Inferior parietal cortex (tissue), 1 donor: ENCODE results near the gene KCNH8.
A peak's percentile ranks its signal among the peaks of the same experiment; 100 is the strongest.

ENCODE experiments used
- DNase-seq: peaks from one replicate; pipeline ENCODE4 v3.0.0-alpha.2; 2016; ENCODE audit errors: extremely low spot score

The KCNH8 gene

DNA sequence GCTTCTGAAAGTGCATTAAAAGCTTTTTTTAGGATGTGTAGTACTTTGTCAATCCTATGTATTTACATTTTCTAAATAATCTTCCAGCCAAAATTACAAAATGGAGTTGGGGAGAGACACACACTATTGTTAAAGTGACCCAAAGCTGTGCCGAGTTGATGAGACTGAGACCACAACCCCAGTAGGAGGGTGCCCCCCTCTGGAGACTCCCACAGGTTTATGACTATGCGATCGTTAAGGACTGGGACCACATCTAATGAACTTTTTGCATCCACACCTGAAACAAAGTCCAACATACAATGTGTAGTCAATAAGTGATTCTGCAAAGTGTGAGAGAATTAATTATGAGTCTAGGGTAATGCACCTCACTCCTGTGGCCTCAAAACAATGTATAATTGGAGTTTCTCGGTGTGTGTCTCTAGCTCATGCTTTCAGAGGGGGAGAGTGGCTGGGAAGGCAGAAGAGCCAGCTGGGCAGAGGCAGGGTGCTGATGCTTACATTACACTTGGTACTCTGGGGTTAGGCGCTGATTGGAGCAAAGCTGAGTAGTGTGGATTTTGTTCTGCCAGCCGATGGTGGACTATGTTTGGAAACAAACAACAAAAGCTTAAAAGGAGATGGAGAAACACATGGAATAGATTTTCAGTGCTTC, 102.8 kb downstream of the KCNH8 start:
- DNase-seq = peak; percentile 22

- no peak for DNase-seq
These were observed 105.9 kb downstream of the KCNH8 start for GRCh38 chr3:19254189-19254588.

GRCh38 chr3:19254784-19255338, 106.6 kb downstream of the KCNH8 start:
- no peak for DNase-seq

DNA sequence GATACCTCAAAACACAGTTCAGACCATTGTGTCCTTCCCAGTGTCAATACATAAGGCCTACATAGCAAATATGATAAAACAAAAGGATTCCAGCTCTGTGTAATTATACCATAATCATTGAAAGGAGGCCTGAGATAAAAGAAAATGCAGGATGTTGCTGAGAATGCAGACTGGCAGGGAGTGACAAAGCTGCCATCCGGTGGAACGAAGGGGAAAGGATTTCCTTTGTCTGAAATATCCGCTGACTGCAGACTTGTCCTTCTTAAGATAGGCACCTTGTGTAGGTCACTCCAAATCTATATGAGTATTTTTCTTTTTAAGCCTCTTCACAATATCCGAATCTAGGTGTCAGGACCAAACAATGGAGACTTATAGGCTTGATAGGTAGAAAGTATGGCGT, 108.0 kb downstream of the KCNH8 start:
- no peak for DNase-seq

- no peak for DNase-seq
These were observed 115.3 kb downstream of the KCNH8 start for GRCh38 chr3:19263606-19264005.

DNA sequence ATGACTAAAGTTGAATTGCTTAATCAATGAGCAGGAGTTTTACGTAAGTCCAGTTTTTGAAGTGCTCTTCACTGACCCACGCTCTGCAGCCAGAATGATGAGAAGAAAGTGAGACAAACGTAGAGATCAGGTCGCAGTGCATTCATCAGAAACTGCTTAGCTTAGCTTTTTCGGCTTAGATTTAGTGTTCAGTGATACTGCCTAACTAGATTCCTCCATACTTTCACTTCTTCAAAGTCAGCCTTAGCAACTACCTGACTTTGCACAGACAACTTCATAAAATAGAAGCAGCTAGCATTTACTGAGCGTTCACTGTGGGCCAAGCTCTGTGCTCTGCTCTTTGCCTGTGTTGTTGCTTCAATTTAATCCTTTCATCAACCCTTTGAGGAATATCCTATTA, 116.1 kb downstream of the KCNH8 start:
- no peak for DNase-seq

DNA sequence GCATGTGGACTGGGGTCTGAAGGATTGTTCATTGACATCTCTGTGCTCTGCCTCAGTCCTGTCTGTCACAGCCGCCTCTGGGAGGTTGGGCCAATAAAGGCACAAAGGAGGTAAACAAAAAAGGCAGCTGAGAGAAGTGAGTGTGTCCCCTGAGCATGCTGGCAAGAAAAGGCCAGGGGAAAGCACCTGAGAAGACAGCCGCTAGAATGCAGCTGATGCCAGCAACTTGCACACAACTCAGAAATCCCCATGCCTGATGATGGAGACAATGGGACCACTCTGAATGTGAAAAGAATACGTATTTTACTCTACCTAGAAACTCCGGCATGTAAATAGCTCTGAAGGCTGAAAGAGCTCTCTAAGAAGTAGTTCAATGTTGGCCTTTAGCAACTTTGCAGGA, 118.7 kb downstream of the KCNH8 start:
- no peak for DNase-seq

DNA sequence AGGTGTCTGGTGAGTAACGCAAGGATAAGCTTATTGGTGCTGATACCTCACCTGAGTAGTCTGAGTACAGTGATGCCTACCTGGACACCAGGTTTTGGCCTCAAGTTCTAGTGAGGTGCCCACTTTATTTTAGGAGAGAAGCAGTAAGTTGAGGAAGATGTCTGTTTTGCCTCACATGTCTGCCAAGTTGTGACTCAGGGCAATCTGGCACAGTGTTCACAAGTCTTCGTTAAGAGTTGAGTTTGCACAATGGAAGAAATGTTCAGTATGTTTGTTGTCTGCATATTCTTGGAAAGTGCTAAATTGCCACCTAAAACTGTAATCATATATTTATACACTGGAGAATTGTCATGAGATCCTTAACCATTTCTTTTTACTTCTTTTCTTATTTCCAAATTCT, 122.2 kb downstream of the KCNH8 start:
- peak; percentile 43 for DNase-seq

GRCh38 chr3:19272296-19272695, 124.0 kb downstream of the KCNH8 start:
- no peak for DNase-seq

DNA sequence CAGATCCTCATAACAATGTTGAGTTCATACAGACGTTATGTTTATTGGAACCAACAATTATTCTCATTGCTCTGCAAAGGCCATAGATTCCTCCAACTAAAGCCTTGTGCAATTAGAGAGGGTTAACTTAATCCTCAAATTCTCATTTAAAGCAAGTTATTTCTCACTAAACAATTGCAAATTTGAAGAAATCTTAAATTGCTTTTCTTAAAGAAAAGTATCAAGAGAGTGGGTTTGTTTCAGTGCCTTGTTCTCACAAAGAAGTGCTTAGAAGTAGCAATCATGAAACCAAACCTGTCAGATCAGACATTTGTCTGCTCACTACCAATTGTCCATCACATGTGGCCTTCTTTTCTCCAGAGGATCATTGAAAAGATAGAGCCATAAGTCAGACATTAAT, 124.8 kb downstream of the KCNH8 start:
- no peak for DNase-seq

GRCh38 chr3:19274576-19274975, 126.3 kb downstream of the KCNH8 start:
- no peak for DNase-seq

- DNase-seq = no peak
These were observed 136.7 kb downstream of the KCNH8 start for GRCh38 chr3:19284974-19285373.

DNA sequence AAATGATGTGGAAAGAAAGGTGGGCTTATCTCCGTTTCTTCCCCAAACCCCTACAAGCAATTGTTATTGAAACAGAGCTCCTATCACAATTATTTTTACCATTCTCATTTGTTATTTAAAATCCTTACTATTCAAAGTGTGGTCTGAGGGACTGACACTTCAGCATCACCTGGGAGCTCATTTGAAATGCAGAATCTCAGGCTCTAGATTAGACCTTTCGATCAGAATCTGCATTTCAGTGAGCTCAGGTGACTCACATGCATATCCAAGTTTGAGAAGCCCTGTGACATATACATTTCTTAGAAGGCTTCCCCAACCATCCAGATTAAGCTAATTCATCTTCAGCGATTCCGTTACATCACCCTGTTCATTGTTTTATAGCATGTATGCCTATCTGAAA, 145.0 kb downstream of the KCNH8 start:
- no peak for DNase-seq

GRCh38 chr3:19295208-19295607, 146.9 kb downstream of the KCNH8 start:
- no peak for DNase-seq

DNA sequence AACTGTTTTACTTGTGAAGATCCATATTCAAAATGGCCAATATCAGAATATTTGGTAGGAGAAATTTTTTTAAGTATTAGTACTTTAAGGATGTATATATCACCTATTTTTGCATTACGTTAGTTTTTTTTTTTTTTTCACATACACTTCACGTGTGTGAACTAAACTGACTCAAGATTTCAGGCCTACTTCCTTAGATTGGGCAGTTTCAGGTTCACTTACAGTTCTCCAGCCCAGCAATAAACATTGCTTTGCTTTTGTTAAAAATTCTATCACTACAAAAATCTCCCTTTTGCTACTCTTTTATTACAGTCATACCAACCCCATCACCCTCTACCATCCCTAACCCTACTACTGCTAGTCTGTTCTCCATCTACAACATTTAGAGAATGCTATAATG, 183.6 kb downstream of the KCNH8 start:
- DNase-seq = no peak

DNA sequence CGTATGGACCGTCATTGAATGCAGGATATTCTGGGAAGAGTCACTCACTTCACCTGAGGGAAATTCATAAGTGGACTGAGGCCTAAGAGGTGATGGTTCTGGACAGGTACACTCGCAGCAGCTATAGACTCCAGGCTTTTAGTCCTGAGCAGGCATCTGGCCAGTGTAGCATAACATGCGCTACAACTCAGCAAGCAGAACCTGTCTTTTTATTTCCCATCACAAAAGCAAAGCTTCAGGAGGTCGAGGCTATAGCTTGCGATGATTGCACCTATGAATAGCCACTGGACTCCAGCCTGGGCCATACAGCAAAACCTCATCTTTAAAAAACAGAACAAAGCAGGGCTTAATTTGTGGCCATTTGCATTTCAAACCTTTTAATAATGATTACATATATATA, 185.8 kb downstream of the KCNH8 start:
- no peak for DNase-seq

DNA sequence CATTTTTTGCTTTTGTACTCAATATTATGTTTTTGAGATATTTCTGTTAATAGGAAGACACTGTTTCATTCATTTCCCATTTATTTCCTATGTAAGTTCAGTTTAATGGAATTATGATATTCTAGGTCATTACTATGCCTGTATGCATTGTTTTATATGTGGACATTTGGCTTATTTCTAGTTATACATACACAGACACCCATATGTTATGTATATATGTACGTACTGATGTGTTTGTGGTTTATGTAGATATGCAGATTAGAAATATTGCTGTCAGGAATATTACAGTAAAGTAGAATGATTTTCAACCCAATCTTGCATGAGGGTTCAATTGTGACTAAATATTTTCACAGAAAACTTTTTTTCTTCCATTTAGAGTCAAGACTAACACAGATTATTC, 190.5 kb downstream of the KCNH8 start:
- no peak for DNase-seq

- DNase-seq = no peak
These were observed 194.1 kb downstream of the KCNH8 start for GRCh38 chr3:19342389-19342788.

- peak; percentile 22 for DNase-seq
These were observed 198.4 kb downstream of the KCNH8 start for GRCh38 chr3:19346759-19347158.

DNA sequence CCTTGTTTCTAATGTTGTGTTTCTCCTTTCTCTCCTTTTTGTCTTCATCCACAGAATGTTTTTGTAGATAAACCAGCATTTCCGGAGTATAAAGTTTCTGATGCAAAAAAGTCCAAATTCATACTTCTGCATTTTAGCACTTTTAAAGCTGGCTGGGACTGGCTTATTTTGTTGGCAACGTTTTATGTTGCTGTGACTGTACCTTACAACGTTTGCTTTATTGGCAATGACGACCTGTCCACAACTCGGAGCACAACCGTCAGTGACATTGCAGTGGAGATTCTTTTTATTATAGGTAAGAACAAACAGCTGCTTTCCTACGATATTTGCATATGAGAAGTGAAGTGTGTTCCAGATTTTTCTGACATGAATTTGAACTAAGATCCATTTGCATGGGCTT, 199.4 kb downstream of the KCNH8 start:
- DNase-seq = no peak

DNA sequence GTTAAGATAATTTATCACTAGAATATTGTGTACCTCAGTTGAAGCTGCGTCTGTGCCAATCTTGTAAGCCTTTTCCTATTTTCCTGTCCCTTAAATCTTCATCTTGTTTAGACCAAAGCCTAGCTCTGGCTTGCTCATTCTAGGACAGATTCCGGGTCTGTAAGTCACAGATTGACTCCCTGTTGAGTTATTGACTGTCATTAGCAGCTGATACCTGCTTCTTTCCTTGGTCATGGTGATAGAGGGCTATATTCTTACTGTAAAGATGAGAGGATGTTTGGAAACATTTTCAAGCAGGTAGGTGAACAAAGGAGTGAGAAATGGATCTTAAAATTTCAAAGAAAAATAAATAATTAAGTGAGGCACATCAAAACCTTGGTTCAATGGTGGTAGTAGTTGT, 200.2 kb downstream of the KCNH8 start:
- DNase-seq = no peak

DNA sequence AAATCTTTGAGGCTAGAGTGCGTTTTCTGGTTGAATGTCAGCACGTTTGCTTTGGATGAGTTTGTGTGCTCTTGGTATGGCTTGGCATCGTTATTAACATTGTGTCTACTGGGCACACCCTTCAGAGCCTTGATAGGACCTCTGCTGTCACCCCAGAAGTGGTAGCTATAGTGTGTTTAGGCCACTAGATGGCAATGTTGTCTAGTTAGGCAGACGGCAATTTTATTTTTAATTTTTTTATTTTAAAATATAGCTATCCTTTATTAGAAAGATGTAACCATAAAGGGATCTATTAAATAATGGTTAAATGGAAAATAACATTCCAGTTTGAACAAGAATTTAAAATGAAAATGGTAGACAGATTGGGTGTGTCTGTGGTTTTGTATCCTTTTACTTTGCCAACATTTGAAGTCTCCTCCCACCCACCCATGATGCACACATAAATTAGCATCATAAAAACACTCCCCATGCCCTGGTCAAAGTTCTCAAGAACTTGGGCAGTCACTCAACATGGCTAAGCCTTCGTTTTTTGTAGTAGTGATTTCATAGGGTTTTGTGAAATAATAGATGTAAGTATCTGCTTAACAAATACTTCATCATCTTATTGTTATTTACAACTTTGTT, 200.7 kb downstream of the KCNH8 start:
- peak; percentile 43 for DNase-seq

- DNase-seq = no peak
These were observed 209.6 kb downstream of the KCNH8 start for GRCh38 chr3:19357947-19358346.

DNA sequence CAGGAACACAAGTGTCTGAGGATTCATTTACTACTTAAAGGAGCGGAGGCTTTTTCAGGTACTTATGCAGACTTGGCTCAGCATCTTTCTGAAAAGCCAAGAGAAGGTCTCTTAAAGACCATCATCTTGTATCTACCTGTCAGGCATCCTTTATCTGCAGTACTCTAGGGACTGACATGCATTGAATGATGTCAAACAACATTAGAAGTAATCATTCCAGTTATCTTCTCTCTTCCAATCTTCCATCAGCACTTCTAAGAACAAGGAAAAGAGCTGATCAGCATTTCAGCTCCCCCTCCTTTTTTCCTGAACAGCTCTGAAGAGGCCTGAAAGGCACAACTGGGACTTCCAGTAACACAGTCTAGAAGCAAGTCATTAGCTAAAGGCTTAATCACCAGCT, 214.8 kb downstream of the KCNH8 start:
- no peak for DNase-seq
